WI38 (cell line): ENCODE data around the gene TTC28.

Source experiments
- H3K4me3 ChIP-seq: 2 replicates; pipeline ENCODE4 v1.5.1; 2011; ENCODE audit warnings: low read depth, mild to moderate bottlenecking, control low read depth, low read length
- TF ChIP-seq, protein P1 (sequence below): IDR thresholded peaks from 2 replicates; pipeline ENCODE4 v1.5.1; 2012; ENCODE audit warnings: low read depth, mild to moderate bottlenecking, control low read depth, low read length

Gene TTC28

GRCh38 chr22:27933186-27933983, 746.3 kb downstream of the TTC28 start:
- no peak overlapping the region for H3K4me3 ChIP-seq
- TF ChIP-seq, protein P1, sequence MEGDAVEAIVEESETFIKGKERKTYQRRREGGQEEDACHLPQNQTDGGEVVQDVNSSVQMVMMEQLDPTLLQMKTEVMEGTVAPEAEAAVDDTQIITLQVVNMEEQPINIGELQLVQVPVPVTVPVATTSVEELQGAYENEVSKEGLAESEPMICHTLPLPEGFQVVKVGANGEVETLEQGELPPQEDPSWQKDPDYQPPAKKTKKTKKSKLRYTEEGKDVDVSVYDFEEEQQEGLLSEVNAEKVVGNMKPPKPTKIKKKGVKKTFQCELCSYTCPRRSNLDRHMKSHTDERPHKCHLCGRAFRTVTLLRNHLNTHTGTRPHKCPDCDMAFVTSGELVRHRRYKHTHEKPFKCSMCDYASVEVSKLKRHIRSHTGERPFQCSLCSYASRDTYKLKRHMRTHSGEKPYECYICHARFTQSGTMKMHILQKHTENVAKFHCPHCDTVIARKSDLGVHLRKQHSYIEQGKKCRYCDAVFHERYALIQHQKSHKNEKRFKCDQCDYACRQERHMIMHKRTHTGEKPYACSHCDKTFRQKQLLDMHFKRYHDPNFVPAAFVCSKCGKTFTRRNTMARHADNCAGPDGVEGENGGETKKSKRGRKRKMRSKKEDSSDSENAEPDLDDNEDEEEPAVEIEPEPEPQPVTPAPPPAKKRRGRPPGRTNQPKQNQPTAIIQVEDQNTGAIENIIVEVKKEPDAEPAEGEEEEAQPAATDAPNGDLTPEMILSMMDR: no peak

DNA sequence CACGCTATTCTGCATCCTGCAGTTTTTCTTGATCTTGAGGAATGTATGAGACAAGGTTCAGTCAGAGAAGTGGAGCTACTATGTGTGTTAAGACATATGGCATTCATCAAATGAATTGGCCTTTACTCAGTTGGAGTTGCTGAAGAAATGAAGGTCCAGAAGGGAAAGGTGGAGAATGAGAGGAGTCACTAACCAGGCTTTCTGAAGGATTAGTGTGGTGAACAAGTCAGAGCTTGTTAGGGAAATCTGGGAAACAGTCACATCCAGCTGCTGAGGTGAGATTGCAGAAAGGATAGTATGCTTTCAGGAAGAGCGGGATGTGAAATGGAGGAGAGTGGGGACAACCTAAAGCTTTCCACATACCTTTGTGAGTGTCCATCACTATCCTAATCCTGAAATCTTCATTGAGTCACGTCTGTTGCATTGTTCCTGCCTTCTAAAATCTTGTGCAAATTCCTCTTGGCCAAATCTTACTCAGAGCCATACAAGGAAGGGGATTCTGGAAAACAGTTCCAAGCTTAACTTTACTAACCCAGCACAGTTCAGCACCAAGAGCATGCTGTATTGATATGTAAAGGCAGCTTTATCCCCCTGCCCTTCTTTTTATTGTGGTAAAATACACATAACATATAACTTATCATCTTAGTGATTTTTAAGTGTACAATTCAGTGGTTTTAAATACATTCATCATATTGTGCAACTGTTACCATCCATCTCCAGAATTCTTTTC, 749.1 kb downstream of the TTC28 start:
- H3K4me3 ChIP-seq: no peak overlapping the region
- TF ChIP-seq, protein P1: no peak
